Measurements from ENCODE around the gene GEN1.

The GEN1 gene

DNA sequence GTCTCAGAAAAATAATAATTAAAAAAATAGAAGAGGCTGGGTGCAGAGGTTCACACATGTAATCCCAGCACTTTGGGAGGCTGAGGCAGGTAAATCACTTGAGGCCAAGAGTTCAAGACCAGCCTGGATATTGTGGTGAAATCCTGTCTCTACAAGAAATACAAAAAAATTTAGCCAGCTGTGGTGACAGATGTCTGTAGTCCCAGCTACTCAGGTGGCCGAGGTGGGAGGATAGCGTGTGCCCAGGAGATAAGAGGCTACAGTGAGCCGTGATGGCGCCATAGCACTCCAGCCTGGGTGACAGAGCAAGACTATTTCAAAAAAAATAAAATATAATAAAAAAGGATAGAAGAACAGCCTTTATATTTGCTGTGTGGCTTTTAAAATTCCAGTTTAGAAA is 36.3 kb upstream of the GEN1 start:
- TF ChIP-seq, protein P1, sequence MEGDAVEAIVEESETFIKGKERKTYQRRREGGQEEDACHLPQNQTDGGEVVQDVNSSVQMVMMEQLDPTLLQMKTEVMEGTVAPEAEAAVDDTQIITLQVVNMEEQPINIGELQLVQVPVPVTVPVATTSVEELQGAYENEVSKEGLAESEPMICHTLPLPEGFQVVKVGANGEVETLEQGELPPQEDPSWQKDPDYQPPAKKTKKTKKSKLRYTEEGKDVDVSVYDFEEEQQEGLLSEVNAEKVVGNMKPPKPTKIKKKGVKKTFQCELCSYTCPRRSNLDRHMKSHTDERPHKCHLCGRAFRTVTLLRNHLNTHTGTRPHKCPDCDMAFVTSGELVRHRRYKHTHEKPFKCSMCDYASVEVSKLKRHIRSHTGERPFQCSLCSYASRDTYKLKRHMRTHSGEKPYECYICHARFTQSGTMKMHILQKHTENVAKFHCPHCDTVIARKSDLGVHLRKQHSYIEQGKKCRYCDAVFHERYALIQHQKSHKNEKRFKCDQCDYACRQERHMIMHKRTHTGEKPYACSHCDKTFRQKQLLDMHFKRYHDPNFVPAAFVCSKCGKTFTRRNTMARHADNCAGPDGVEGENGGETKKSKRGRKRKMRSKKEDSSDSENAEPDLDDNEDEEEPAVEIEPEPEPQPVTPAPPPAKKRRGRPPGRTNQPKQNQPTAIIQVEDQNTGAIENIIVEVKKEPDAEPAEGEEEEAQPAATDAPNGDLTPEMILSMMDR (IDR thresholded peaks at IDR 0.05; ENCODE audit: insufficient read depth, low read depth, low read length, missing control alignments), result no peak
- no peak for DNase-seq (ENCODE audit: low read depth)
- no peak overlapping the region for H3K4me3 ChIP-seq (ENCODE audit: low read length)

- no peak for DNase-seq (ENCODE audit: low read depth)
- TF ChIP-seq, protein P1 (IDR thresholded peaks at IDR 0.05; ENCODE audit: insufficient read depth, low read depth, low read length, missing control alignments), result no peak
- H3K4me3 ChIP-seq (ENCODE audit: low read length), result no peak overlapping the region
Observed at GRCh38 chr2:17718689-17719088, 35.2 kb upstream of the GEN1 start.

DNA sequence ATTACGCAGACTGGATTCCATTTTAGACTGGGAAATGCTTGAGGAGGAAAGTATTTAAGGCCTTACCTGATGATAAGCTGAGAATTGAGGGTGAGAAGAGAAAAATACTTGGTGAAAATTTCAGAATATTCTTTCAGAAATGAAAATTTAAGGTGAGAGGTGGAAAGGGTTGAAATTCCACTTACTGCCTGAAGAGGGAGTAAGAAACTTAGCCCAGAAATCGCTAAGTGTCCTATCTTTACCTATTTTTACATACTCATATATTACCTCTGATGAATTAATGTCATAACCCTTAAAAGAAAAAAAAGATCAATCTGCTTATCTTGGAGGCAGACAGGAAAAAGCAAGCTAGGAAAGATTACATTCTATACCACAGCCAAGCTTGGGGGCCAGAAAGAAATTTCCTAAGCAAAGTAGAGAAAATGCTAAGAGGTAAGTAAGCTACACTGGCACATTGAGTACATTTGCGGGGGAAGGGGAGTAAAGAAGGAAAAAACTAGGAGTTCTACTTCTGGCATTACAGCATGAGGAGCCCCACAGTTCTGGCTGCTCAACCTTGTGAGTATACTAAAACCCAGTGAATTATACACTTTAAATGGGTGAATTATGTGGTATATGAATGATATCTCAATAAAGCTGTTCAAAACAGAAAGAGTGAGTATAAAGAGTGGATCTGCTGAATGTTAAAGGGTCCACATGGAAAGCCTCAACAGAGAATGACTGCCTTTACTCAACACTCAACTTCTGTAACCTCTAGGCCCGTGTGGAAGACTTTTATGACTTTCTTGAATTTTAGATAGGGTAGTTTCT is 34.2 kb upstream of the GEN1 start:
- TF ChIP-seq, protein P1 (IDR thresholded peaks at IDR 0.05; ENCODE audit: insufficient read depth, low read depth, low read length, missing control alignments), result peak; percentile 74
- H3K4me3 ChIP-seq (ENCODE audit: low read length), result no peak overlapping the region
- DNase-seq (ENCODE audit: low read depth), result peak; percentile 19

- H3K4me3 ChIP-seq (ENCODE audit: low read length), result no peak overlapping the region
- DNase-seq (ENCODE audit: low read depth), result no peak
- TF ChIP-seq, protein P1 (IDR thresholded peaks at IDR 0.05; ENCODE audit: insufficient read depth, low read depth, low read length, missing control alignments), result no peak
Observed at GRCh38 chr2:17728210-17728609, 25.7 kb upstream of the GEN1 start.

DNA sequence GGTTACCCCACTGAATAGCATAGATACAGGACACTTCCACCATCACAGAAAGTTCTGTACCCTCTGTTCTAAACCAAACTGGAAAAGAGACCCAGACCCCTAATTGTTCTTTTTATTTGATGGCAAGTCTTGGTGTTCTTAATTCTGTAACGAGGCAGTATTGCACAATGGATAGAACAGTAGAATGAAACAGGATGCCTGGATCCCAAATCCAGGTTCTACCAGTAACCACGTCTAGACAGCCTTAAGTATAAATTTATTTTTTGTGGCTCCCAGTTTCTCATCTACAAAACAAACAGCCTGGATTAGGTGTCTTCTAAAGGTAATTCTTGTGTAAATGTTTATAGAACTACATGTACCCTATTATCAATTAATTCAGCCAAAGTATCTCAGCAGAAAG is 24.1 kb upstream of the GEN1 start:
- H3K4me3 ChIP-seq (ENCODE audit: low read length), result no peak overlapping the region
- no peak for DNase-seq (ENCODE audit: low read depth)
- TF ChIP-seq, protein P1 (IDR thresholded peaks at IDR 0.05; ENCODE audit: insufficient read depth, low read depth, low read length, missing control alignments), result no peak

- TF ChIP-seq, protein P1 (IDR thresholded peaks at IDR 0.05; ENCODE audit: insufficient read depth, low read depth, low read length, missing control alignments), result no peak
- no peak for DNase-seq (ENCODE audit: low read depth)
- H3K4me3 ChIP-seq (ENCODE audit: low read length), result no peak overlapping the region
Observed at GRCh38 chr2:17733599-17733998, 20.3 kb upstream of the GEN1 start.

GRCh38 chr2:17735864-17736263 is 18.1 kb upstream of the GEN1 start:
- H3K4me3 ChIP-seq (ENCODE audit: low read length), result no peak overlapping the region
- TF ChIP-seq, protein P1 (IDR thresholded peaks at IDR 0.05; ENCODE audit: insufficient read depth, low read depth, low read length, missing control alignments), result no peak
- DNase-seq (ENCODE audit: low read depth), result no peak

Data from epithelial cell of esophagus (primary cell).